DOHH2 (cell line): Measurements from ENCODE around the gene ZBED3.
A peak's percentile ranks its signal among the peaks of the same experiment; 100 is the strongest.

Source experiments
- H3F3A ChIP-seq: fragments of 200-600 bp; sonication (generic), shearing (Covaris generic); 2 replicates; pipeline ENCODE4 v1.6.0; 2016; ENCODE audit warnings: antibody characterized with exemption, mild to moderate bottlenecking; ENCODE audit not compliant: control insufficient read depth, insufficient read depth
- H3K27ac ChIP-seq: fragments of 200-600 bp; sonication (generic); 2 replicates; pipeline ENCODE4 v1.5.1; 2014; ENCODE audit warnings: low read depth, mild to moderate bottlenecking, low read length, moderate library complexity
- H3K27me3 ChIP-seq: fragments of 200-600 bp; sonication (generic); 2 replicates; pipeline ENCODE4 v1.6.1; 2014; ENCODE audit warnings: mild to moderate bottlenecking, low read length, mixed read lengths; ENCODE audit not compliant: control insufficient read depth
- H3K36me3 ChIP-seq: fragments of 200-600 bp; sonication (generic); 2 replicates; pipeline ENCODE4 v1.6.1; 2014; ENCODE audit warnings: mild to moderate bottlenecking, low read length, moderate library complexity, mixed read lengths; ENCODE audit not compliant: control insufficient read depth
- H3K4me1 ChIP-seq: fragments of 200-600 bp; sonication (generic); 2 replicates; pipeline ENCODE4 v1.6.1; 2014; ENCODE audit warnings: mild to moderate bottlenecking, low read length, mixed read lengths; ENCODE audit not compliant: control insufficient read depth
- H3K4me2 ChIP-seq: fragments of 200-600 bp; sonication (generic); 2 replicates; pipeline ENCODE4 v1.6.0; 2014; ENCODE audit warnings: mild to moderate bottlenecking, low read length, moderate library complexity
- H3K4me3 ChIP-seq: fragments of 200-600 bp; sonication (generic); 2 replicates; pipeline ENCODE4 v1.5.1; 2014; ENCODE audit warnings: mild to moderate bottlenecking, low read length, mixed read lengths
- H3K79me2 ChIP-seq: fragments of 200-600 bp; sonication (generic); 2 replicates; pipeline ENCODE4 v1.6.1; 2014; ENCODE audit warnings: mild to moderate bottlenecking, low read length, mixed read lengths; ENCODE audit not compliant: control insufficient read depth
- H3K9me2 ChIP-seq: fragments of 200-600 bp; sonication (generic); replicated peaks from 2 replicates; pipeline ENCODE4 v1.6.1; 2014; ENCODE audit warnings: mild to moderate bottlenecking, low read length, mixed read lengths; ENCODE audit not compliant: control insufficient read depth
- H3K9me3 ChIP-seq: fragments of 200-600 bp; sonication (generic); 2 replicates; pipeline ENCODE4 v1.6.1; 2014; ENCODE audit warnings: antibody characterized with exemption, low read length, mixed read lengths; ENCODE audit not compliant: control insufficient read depth, insufficient read depth
- H4K20me1 ChIP-seq: fragments of 200-600 bp; sonication (generic); 2 replicates; pipeline ENCODE4 v1.6.0; 2014; ENCODE audit warnings: low read depth, mild to moderate bottlenecking, antibody characterized with exemption, low read length, moderate library complexity; ENCODE audit not compliant: control insufficient read depth, insufficient read depth
- EZH2phosphoT487 ChIP-seq: fragments of 200-600 bp; sonication (generic); IDR thresholded peaks from 2 replicates; pipeline ENCODE4 v1.6.1; 2017; ENCODE audit warnings: borderline replicate concordance, mild to moderate bottlenecking, antibody characterized with exemption, low read length, moderate library complexity, mixed read lengths
- TF ChIP-seq, protein P1 (sequence below): fragments of 200-600 bp; sonication (generic); IDR thresholded peaks from one replicate; pipeline ENCODE4 v1.5.1; 2014; ENCODE audit warnings: antibody characterized with exemption, mild to moderate bottlenecking, low read depth, low read length; ENCODE audit not compliant: poor library complexity, severe bottlenecking

Gene ZBED3

GRCh38 chr5:77028631-77029375 lies 58.3 kb downstream of the ZBED3 start:
- TF ChIP-seq, protein P1, sequence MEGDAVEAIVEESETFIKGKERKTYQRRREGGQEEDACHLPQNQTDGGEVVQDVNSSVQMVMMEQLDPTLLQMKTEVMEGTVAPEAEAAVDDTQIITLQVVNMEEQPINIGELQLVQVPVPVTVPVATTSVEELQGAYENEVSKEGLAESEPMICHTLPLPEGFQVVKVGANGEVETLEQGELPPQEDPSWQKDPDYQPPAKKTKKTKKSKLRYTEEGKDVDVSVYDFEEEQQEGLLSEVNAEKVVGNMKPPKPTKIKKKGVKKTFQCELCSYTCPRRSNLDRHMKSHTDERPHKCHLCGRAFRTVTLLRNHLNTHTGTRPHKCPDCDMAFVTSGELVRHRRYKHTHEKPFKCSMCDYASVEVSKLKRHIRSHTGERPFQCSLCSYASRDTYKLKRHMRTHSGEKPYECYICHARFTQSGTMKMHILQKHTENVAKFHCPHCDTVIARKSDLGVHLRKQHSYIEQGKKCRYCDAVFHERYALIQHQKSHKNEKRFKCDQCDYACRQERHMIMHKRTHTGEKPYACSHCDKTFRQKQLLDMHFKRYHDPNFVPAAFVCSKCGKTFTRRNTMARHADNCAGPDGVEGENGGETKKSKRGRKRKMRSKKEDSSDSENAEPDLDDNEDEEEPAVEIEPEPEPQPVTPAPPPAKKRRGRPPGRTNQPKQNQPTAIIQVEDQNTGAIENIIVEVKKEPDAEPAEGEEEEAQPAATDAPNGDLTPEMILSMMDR, result no peak
- TF ChIP-seq EZH2phosphoT487, result no peak
- H3K4me2 ChIP-seq, result no peak overlapping the region

GRCh38 chr5:77024490-77024889 lies 62.6 kb downstream of the ZBED3 start:
- Histone ChIP-seq H3K4me2 (no peak overlapping the region), H3K9me2 (no peaks in the 10 kb centered on the region), H3K79me2 (peaks cover under 1% of the 10 kb centered on the region), H3K4me1 (peaks cover 7% of the 10 kb centered on the region), H3K27ac (no peak overlapping the region), H4K20me1 (no peaks in the 10 kb centered on the region), H3K9me3 (peaks cover 22% of the 10 kb centered on the region), H3K36me3 (peaks cover 7% of the 10 kb centered on the region), H3K27me3 (no peaks in the 10 kb centered on the region), H3F3A (no peaks in the 10 kb centered on the region), H3K4me3 (no peak overlapping the region)
- TF ChIP-seq, protein P1, result no peak
- no peak for TF ChIP-seq EZH2phosphoT487

More at GRCh38 chr5:77028631-77029375, 58.3 kb downstream of the ZBED3 start:
- peak overlapping the region; percentile 99; the same call in 1 of the 2 replicates for H3K4me3 ChIP-seq
- H3K4me1 ChIP-seq, result peaks cover 25% of the 10 kb centered on the region
- no peak overlapping the region for H3K27ac ChIP-seq
- no peaks in the 10 kb centered on the region for H3K27me3 ChIP-seq
- peaks cover 43% of the 10 kb centered on the region for H3K79me2 ChIP-seq
- H3K9me3 ChIP-seq, result peaks cover 24% of the 10 kb centered on the region
- H3K9me2 ChIP-seq, result no peaks in the 10 kb centered on the region
- H3K36me3 ChIP-seq, result peaks cover 35% of the 10 kb centered on the region
- H4K20me1 ChIP-seq, result peaks cover 4% of the 10 kb centered on the region; the same call in 1 of the 2 replicates
- H3F3A ChIP-seq, result 0 out of 2 replicates have a peak, but pooled peaks cover 4% of the 10 kb centered on the region

DNA sequence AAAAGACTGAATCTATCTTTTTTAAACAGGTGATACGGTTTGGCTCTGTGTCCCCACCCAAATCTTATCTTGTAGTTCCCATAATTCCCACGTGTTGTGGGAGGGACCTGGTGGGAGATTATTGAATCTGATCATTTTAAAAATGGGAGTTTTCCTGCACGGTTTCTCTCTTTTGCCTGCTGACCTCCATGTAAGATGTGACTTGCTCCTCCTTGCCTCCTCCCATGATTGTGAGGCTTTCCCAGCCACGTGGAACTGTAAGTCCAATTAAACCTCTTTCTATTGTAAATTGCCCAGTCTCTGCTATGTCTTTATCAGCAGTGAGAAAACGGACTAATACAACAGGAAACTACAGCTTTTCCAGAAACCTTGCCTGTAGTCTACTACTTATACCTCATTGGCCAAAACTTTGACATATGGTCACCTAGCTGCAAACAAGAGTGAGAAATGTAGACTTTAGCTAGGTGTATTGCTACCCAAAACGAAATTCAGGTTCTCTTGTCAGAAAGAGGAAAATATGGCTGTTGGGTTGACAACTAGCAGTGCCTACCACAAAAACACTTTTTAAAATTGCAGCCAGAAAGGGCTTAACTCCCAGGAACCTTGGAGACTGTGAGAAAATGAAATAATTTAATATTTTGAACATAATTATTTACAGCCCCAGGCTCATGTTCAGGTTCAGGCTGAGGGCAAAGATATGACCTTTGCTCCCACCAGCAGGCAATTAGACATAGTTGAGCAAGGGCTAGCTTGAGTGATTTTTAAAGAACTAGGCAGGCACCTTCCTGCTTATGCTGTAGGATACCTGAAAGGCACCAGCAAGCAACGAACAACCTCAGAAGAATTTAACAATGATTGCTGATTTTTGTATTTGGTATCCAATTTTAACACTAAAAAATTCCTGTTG lies 64.3 kb downstream of the ZBED3 start:
- H3K9me3 ChIP-seq, result peaks cover 6% of the 10 kb centered on the region; the same call in 1 of the 2 replicates
- no peak overlapping the region for H3K4me2 ChIP-seq
- no peaks in the 10 kb centered on the region for H3K27me3 ChIP-seq
- no peaks in the 10 kb centered on the region for H3K79me2 ChIP-seq
- H4K20me1 ChIP-seq, result no peaks in the 10 kb centered on the region
- no peak overlapping the region for H3K27ac ChIP-seq
- H3F3A ChIP-seq, result no peaks in the 10 kb centered on the region
- TF ChIP-seq EZH2phosphoT487, result no peak
- TF ChIP-seq, protein P1, result no peak
- no peak overlapping the region for H3K4me3 ChIP-seq
- H3K9me2 ChIP-seq, result no peaks in the 10 kb centered on the region
- peaks cover 9% of the 10 kb centered on the region for H3K4me1 ChIP-seq
- no peaks in the 10 kb centered on the region for H3K36me3 ChIP-seq
